Memory B cell (primary cell): ENCODE measurements around the gene LRMDA.

ENCODE experiments used
- ATAC-seq: fragments of 150-1000 bp; cut with Tn5 transposase; 2 replicates; pipeline ENCODE4 v1.10.0; 2021; ENCODE audit warnings: low read depth, mild to moderate bottlenecking, moderate library complexity
- DNase-seq, 2 donors: peaks; one replicate each; pipeline ENCODE4 v3.0.0; 2022; ENCODE audit warnings: low spot score in 2 of 2
- H3K27ac Mint-ChIP-seq: one replicate; pipeline ENCODE4 v1.8.0; 2022; ENCODE audit warnings: mild to moderate bottlenecking, moderate library complexity, mixed read lengths
- H3K27me3 Mint-ChIP-seq: one replicate; pipeline ENCODE4 v1.8.0; 2022; ENCODE audit warnings: mixed read lengths
- H3K36me3 Mint-ChIP-seq: one replicate; pipeline ENCODE4 v1.8.0; 2022; ENCODE audit warnings: mild to moderate bottlenecking, mixed read lengths
- H3K4me1 Mint-ChIP-seq: one replicate; pipeline ENCODE4 v1.8.0; 2022; ENCODE audit warnings: mixed read lengths
- H3K4me3 Mint-ChIP-seq: one replicate; pipeline ENCODE4 v1.8.0; 2022; ENCODE audit warnings: mild to moderate bottlenecking, moderate library complexity, mixed read lengths
- H3K9me3 Mint-ChIP-seq: one replicate; pipeline ENCODE4 v1.8.0; 2022; ENCODE audit warnings: mixed read lengths

The LRMDA gene

DNA sequence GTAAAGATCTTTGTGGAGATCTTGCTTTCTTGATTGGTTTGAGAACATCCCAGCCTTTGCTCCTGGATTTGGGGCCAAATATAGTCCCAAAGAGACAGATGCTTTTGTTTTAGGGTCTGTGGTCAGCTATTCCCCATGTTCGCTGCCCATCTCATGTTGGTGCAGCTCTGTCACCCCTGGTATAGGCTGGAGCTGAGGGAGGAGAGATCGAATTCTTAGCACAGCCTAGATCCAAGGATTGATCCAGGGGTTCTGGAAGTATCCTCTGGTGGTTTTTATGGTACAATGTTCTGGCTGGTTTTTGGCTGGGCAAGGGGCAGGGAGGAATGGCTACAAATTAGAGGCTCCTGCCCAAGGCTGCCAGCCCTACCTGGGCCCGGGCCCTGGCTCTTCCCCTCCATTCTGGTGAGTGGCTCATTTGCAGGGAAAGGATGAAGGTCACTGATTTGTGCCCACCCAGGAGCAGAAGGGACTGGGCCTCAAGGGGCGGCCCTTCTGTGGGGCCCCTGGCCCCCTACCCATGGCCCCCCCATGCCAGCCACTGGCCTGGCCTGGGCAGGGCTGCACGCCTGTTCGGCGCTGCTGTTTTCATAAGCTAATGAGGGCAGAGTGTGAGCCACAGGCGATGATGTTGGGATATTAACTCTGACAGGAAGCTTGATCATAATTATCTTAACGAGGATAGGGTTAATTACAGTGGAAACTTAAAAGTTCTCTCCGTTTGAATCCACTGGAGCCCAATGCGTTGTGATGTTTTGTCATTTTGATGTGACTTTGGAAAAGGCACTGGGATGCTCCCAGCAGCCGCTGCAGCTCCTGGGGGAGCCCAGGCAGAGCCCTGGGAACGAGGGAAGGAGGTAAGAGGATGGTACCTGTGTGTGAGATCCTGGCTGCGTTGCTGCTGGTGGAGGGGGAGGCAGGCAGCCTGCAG is 600.6 kb downstream of the LRMDA start:
- H3K36me3 Mint-ChIP-seq = no peaks in the 10 kb centered on the region
- no peak overlapping the region for H3K27ac Mint-ChIP-seq
- ATAC-seq (no peak), DNase-seq (no peak)
- H3K4me1 Mint-ChIP-seq = no peaks in the 10 kb centered on the region
- H3K9me3 Mint-ChIP-seq = no peaks in the 10 kb centered on the region
- no peak overlapping the region for H3K4me3 Mint-ChIP-seq
- peaks cover 4% of the 10 kb centered on the region for H3K27me3 Mint-ChIP-seq

DNA sequence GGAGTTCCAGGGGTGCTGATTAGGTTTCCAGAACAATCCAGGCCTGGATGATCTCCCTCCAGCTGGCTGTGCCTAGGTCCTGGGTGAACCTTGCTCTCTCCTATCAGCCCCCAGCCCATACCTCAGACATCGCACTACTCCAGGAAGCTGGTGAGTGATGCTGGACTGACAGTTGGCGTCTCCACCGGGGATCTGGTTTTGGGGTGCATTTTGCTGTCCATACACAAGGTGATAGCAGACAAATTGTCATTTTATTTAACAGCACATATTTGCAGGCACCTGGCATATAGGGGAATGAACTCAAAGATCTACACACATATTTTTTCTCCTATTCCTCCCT is 601.2 kb downstream of the LRMDA start:
- Mint-ChIP-seq H3K27ac (no peak overlapping the region), H3K27me3 (peaks cover 4% of the 10 kb centered on the region), H3K36me3 (no peaks in the 10 kb centered on the region), H3K9me3 (no peaks in the 10 kb centered on the region), H3K4me3 (no peak overlapping the region), H3K4me1 (no peaks in the 10 kb centered on the region)
- ATAC-seq (no peak), DNase-seq (no peak)

DNA sequence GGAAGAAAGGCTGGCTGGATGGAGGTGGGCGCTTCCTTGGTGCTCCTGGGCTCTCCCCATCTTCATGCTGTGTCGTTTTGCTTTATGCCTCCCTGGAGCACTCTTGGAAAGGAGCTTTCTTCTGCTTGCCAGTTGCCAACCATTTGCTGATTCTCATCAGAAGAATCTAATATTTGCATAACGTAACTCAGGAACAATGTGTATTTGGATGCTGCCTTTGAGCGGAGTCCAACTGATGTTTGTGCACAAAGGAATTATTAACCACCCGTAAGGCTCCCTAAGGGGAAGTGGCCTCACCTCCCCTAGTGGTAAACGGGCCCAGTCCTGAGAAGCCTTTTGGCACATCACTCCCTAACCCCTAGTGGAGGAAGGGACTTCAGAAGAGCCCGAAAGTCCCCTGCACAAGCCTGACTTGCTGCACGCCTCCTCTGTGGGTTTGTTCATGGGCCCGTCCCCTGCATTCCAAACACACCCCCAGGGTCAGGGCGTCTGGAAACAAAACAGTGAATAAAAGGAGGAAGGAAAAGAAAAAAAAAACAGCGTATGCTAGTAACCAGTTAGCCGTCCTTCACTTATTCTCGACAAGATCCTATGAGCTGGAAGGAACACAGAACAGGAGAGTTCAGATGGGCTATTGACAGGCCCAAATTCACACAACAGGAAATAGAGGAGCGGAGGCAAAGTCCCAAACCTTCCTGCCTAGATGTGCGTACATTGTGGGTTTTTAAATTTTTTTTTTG is 602.2 kb downstream of the LRMDA start:
- H3K4me1 Mint-ChIP-seq = no peaks in the 10 kb centered on the region
- peaks cover 2% of the 10 kb centered on the region for H3K9me3 Mint-ChIP-seq
- no peaks in the 10 kb centered on the region for H3K36me3 Mint-ChIP-seq
- no peak overlapping the region for H3K4me3 Mint-ChIP-seq
- no peak overlapping the region for H3K27ac Mint-ChIP-seq
- ATAC-seq = no peak
- DNase-seq = no peak
- peaks cover 4% of the 10 kb centered on the region for H3K27me3 Mint-ChIP-seq

- ATAC-seq (no peak), DNase-seq (no peak)
- Mint-ChIP-seq H3K4me3 (no peak overlapping the region), H3K27ac (no peak overlapping the region), H3K4me1 (no peaks in the 10 kb centered on the region), H3K36me3 (no peaks in the 10 kb centered on the region), H3K9me3 (peaks cover 2% of the 10 kb centered on the region), H3K27me3 (peaks cover 4% of the 10 kb centered on the region)
Observed at GRCh38 chr10:76034353-76035205, 603.2 kb downstream of the LRMDA start.

DNA sequence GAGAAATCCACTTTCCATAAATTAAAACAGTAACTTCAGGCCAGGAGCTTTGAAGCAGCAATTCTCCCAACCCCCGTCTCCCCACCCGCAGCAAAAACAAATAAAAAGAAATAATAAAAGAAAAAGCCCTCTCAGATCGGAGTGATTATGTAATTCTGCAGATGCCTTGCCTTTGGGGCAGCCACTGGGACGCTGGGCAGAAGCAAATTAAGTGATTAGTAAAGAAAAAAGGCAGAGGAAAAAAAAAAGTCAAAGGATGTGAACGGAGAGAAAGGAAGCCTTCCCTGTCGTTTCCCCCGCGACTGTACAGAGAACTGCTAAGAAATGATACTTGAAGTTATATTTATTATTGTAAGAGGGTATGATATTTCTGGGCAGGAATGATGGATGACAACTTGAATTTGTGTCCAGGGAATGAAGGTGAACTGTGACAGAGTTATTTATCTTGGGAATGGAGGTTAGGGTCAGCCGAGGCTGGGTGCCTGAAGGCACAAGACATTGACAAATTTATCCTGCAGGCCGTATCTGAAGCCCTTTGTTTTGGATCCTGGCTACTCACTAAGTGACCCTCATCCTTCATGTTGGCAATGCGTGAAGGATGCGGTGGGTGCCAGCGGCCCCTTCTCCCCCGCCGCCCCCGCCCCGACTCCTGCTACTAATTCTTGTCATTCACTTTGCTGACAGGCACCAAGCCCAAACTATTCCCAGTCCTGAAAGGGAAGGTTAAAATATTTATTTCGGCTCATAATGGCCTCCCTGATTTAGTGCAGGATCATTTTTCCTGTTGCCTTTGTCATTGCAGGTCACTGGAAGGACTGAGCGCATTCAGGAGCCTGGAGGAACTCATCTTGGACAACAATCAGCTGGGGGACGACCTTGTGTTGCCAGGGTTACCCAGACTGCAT is 604.0 kb downstream of the LRMDA start:
- Mint-ChIP-seq H3K27me3 (peaks cover 4% of the 10 kb centered on the region), H3K9me3 (peaks cover 3% of the 10 kb centered on the region), H3K36me3 (no peaks in the 10 kb centered on the region), H3K4me1 (no peaks in the 10 kb centered on the region), H3K4me3 (no peak overlapping the region), H3K27ac (no peak overlapping the region)
- no peak for DNase-seq
- no peak for ATAC-seq

- DNase-seq (peak in 1 of 2 donors; percentile 13), ATAC-seq (no peak)
- peaks cover 6% of the 10 kb centered on the region for H3K9me3 Mint-ChIP-seq
- no peaks in the 10 kb centered on the region for H3K4me1 Mint-ChIP-seq
- H3K27ac Mint-ChIP-seq = no peak overlapping the region
- peaks cover 4% of the 10 kb centered on the region for H3K27me3 Mint-ChIP-seq
- no peaks in the 10 kb centered on the region for H3K36me3 Mint-ChIP-seq
- no peak overlapping the region for H3K4me3 Mint-ChIP-seq
Observed at GRCh38 chr10:76036111-76036940, 604.9 kb downstream of the LRMDA start.

- H3K4me3 Mint-ChIP-seq = no peak overlapping the region
- H3K9me3 Mint-ChIP-seq = peaks cover 6% of the 10 kb centered on the region
- peaks cover 2% of the 10 kb centered on the region for H3K27me3 Mint-ChIP-seq
- DNase-seq (no peak), ATAC-seq (no peak)
- H3K4me1 Mint-ChIP-seq = no peaks in the 10 kb centered on the region
- no peak overlapping the region for H3K27ac Mint-ChIP-seq
- no peaks in the 10 kb centered on the region for H3K36me3 Mint-ChIP-seq
Observed at GRCh38 chr10:76036962-76037361, 605.5 kb downstream of the LRMDA start.

DNA sequence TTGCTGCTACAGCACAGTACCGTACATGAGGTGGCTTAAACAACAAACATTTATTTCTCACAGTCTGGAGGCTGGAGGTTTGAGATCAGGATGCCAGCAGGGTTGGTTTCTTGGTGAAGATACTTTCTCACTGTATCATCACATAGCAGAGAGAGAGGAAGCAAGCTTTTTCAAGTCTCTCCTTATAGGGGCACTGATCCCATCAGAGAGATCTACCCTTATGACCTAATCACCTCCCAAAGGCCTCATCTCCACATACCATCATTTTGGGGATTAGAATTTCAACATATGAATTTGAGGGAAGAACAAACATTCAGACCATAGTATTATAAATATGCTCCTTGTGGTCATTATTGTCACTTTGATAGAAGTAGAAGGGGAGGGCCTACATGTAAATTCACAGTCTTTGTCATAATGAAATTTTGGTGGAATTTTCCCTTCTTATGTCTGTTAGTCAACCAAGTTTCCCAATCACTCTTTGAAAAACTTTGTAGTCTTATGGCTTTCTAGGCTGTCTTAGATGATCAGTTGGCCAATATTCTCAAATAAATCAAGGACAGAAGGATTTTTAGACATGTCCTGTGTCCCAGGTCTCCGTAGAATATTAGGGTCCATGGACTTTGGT is 606.2 kb downstream of the LRMDA start:
- peaks cover 2% of the 10 kb centered on the region for H3K27me3 Mint-ChIP-seq
- DNase-seq = no peak
- peaks cover 6% of the 10 kb centered on the region for H3K9me3 Mint-ChIP-seq
- H3K27ac Mint-ChIP-seq = no peak overlapping the region
- H3K4me3 Mint-ChIP-seq = no peak overlapping the region
- no peaks in the 10 kb centered on the region for H3K36me3 Mint-ChIP-seq
- no peaks in the 10 kb centered on the region for H3K4me1 Mint-ChIP-seq
- no peak for ATAC-seq

DNA sequence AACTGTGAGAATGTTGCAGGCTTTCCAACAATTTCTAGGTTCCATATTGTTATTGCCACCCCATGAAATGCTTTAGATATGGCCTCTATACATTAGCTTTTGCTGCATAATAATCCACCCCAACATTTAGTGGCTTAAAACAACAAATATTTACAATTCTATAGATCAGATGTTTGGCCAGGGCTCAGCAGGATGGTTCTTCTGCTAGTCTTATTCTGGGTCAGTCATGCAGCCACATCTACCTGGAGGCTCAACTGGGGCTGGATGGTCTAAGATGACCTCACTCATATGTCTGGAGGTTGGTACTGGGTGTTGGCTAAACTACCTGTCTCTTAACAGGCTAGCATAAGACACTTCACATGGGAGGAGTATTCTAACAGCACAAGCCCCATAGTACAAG is 607.3 kb downstream of the LRMDA start:
- ATAC-seq (no peak), DNase-seq (no peak)
- Mint-ChIP-seq H3K4me1 (no peaks in the 10 kb centered on the region), H3K4me3 (no peak overlapping the region), H3K27me3 (no peaks in the 10 kb centered on the region), H3K9me3 (peaks cover 7% of the 10 kb centered on the region), H3K27ac (no peak overlapping the region), H3K36me3 (no peaks in the 10 kb centered on the region)

GRCh38 chr10:76040107-76040829 is 608.8 kb downstream of the LRMDA start:
- Mint-ChIP-seq H3K27ac (no peak overlapping the region), H3K27me3 (no peaks in the 10 kb centered on the region), H3K9me3 (peaks cover 12% of the 10 kb centered on the region), H3K4me3 (no peak overlapping the region), H3K36me3 (no peaks in the 10 kb centered on the region), H3K4me1 (no peaks in the 10 kb centered on the region)
- DNase-seq = no peak
- no peak for ATAC-seq

- DNase-seq (no peak), ATAC-seq (no peak)
Observed at GRCh38 chr10:76040830-76041220, 609.4 kb downstream of the LRMDA start.

DNA sequence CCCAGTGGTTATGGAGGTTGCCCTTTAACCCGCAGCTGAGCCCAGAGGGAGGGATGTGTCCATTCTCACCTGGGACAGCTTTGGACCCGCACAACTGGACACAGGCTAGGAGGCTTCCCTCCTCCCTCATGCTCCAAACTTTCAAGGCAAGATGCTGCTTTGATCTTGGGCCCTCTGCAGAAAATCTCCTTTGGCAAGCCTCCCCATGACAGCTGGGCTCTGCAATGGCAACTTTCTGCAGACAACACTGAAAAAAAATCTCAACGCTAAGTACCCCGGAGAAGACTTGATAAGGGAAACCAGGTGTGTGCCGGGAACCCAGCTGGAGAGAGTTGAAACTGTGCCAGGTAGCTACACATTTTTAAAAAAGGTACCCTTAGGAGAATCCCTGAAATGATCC is 610.1 kb downstream of the LRMDA start:
- no peak overlapping the region for H3K4me3 Mint-ChIP-seq
- no peaks in the 10 kb centered on the region for H3K4me1 Mint-ChIP-seq
- no peaks in the 10 kb centered on the region for H3K27me3 Mint-ChIP-seq
- no peaks in the 10 kb centered on the region for H3K36me3 Mint-ChIP-seq
- no peak for ATAC-seq
- no peak for DNase-seq
- no peak overlapping the region for H3K27ac Mint-ChIP-seq
- H3K9me3 Mint-ChIP-seq = peaks cover 12% of the 10 kb centered on the region

More at GRCh38 chr10:76040830-76041220, 609.4 kb downstream of the LRMDA start:
- Mint-ChIP-seq H3K27me3 (no peaks in the 10 kb centered on the region), H3K9me3 (peaks cover 12% of the 10 kb centered on the region), H3K27ac (no peak overlapping the region), H3K4me1 (no peaks in the 10 kb centered on the region), H3K4me3 (no peak overlapping the region), H3K36me3 (no peaks in the 10 kb centered on the region)
